KMS-11 (cell line): ENCODE data around the gene CTXND1.

ENCODE experiments used
- H2AFZ ChIP-seq: fragments of 200-600 bp; sonication (generic); 2 replicates; pipeline ENCODE4 v1.6.1; 2016; ENCODE audit warnings: antibody characterized with exemption, mixed run types, low read depth
- H3K27ac ChIP-seq: fragments of 200-600 bp; sonication (generic); 2 replicates; pipeline ENCODE4 v1.6.1; 2016; ENCODE audit warnings: mild to moderate bottlenecking, mixed run types
- H3K27me3 ChIP-seq: fragments of 200-600 bp; sonication (generic); 2 replicates; pipeline ENCODE4 v1.6.1; 2017; ENCODE audit warnings: mild to moderate bottlenecking, low read depth, mixed run types, moderate library complexity; ENCODE audit not compliant: insufficient read depth
- H3K36me3 ChIP-seq: fragments of 200-600 bp; sonication (generic); 2 replicates; pipeline ENCODE4 v1.6.1; 2017; ENCODE audit warnings: mild to moderate bottlenecking, mixed run types; ENCODE audit not compliant: insufficient read depth
- H3K4me1 ChIP-seq: fragments of 200-600 bp; sonication (generic); 2 replicates; pipeline ENCODE4 v1.6.1; 2016; ENCODE audit warnings: mild to moderate bottlenecking, low read depth, mixed run types; ENCODE audit not compliant: poor library complexity, severe bottlenecking
- H3K4me2 ChIP-seq: fragments of 200-600 bp; sonication (generic); 2 replicates; pipeline ENCODE4 v1.7.0; 2016; ENCODE audit warnings: mild to moderate bottlenecking, mixed run types
- H3K4me3 ChIP-seq: fragments of 200-600 bp; sonication (generic); IDR thresholded peaks from 2 replicates; pipeline ENCODE4 v1.6.1; 2017; ENCODE audit warnings: low read depth, low read length, mixed read lengths; ENCODE audit not compliant: insufficient read depth
- H3K79me2 ChIP-seq: fragments of 200-600 bp; sonication (generic); 2 replicates; pipeline ENCODE4 v1.6.1; 2016; ENCODE audit warnings: low read depth, mixed run types; ENCODE audit not compliant: insufficient read depth
- H3K9ac ChIP-seq: fragments of 200-600 bp; sonication (generic); 2 replicates; pipeline ENCODE4 v1.6.1; 2016; ENCODE audit warnings: mild to moderate bottlenecking, mixed run types
- H4K20me1 ChIP-seq: fragments of 200-600 bp; sonication (generic); 2 replicates; pipeline ENCODE4 v1.6.1; 2016; ENCODE audit warnings: mild to moderate bottlenecking, mixed run types; ENCODE audit not compliant: insufficient read depth
- TF ChIP-seq, protein P1 (sequence below): fragments of 200-600 bp; sonication (generic); conservative IDR thresholded peaks from 2 replicates; pipeline ENCODE4 v1.6.1; 2017; ENCODE audit warnings: low read depth, mild to moderate bottlenecking, antibody characterized with exemption, low read length, moderate library complexity, mixed read lengths

Gene CTXND1

DNA sequence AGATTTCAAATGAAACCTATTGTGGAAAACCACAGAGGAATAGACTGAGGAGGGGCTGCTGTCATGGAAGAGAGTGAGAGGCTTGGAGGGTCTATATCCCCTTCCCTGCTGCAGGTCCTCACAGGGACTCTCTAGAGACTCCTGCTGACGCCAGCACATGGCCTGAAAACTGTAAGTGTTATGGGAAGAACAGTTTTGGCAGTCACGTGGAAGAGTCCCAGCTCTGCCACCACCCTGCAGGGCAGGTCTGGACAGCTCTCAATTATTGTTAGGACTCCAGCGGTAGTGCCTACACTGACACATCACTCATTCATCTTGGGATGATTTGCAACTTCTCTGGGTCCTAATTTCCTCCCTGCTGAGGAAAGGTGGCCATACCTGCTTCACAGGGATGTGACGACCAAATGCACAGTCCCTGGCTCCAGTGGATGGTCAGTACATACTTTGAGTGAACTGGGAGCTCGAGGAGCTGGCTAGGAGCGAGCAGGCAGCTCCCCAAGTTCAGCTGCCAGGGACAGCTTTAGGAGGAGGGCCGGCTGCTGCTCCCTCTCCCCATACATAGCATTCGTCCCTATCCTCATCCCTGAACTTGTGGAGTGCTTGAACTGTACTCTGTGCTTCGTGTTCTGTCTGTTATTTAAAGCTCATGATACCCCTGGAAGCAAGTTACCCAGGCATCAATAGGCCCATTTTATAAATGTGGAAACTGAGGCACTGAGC lies 49.2 kb downstream of the CTXND1 start:
- no peak overlapping the region for H2AFZ ChIP-seq
- H4K20me1 ChIP-seq = no peaks in the 10 kb centered on the region
- H3K9ac ChIP-seq = no peak overlapping the region
- no peaks in the 10 kb centered on the region for H3K4me1 ChIP-seq
- no peak overlapping the region for H3K27ac ChIP-seq
- H3K27me3 ChIP-seq = no peaks in the 10 kb centered on the region
- H3K4me3 ChIP-seq = no peak overlapping the region
- no peaks in the 10 kb centered on the region for H3K36me3 ChIP-seq
- TF ChIP-seq, protein P1, sequence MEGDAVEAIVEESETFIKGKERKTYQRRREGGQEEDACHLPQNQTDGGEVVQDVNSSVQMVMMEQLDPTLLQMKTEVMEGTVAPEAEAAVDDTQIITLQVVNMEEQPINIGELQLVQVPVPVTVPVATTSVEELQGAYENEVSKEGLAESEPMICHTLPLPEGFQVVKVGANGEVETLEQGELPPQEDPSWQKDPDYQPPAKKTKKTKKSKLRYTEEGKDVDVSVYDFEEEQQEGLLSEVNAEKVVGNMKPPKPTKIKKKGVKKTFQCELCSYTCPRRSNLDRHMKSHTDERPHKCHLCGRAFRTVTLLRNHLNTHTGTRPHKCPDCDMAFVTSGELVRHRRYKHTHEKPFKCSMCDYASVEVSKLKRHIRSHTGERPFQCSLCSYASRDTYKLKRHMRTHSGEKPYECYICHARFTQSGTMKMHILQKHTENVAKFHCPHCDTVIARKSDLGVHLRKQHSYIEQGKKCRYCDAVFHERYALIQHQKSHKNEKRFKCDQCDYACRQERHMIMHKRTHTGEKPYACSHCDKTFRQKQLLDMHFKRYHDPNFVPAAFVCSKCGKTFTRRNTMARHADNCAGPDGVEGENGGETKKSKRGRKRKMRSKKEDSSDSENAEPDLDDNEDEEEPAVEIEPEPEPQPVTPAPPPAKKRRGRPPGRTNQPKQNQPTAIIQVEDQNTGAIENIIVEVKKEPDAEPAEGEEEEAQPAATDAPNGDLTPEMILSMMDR = no peak
- H3K4me2 ChIP-seq = no peak overlapping the region
- H3K79me2 ChIP-seq = no peaks in the 10 kb centered on the region

DNA sequence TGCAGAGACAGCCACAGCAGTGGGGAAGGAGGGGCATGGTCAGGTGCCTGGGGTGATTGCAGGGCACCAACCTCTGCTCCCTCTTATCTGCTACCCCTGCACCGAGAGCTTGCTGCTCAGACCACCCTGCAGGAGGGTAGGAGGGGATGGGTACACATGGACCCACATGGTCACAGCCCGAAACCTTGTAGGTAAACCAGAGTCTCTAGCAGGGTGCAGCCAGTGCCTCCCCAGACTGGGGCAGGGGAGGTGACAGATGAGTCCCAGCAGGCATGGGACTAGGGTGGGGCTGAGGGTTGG lies 50.0 kb downstream of the CTXND1 start:
- no peak overlapping the region for H3K4me3 ChIP-seq
- no peaks in the 10 kb centered on the region for H3K4me1 ChIP-seq
- no peaks in the 10 kb centered on the region for H3K79me2 ChIP-seq
- no peaks in the 10 kb centered on the region for H4K20me1 ChIP-seq
- no peaks in the 10 kb centered on the region for H3K27me3 ChIP-seq
- H3K4me2 ChIP-seq = no peak overlapping the region
- TF ChIP-seq, protein P1 = no peak
- H3K36me3 ChIP-seq = no peaks in the 10 kb centered on the region
- H3K27ac ChIP-seq = no peak overlapping the region
- H2AFZ ChIP-seq = no peak overlapping the region
- no peak overlapping the region for H3K9ac ChIP-seq

DNA sequence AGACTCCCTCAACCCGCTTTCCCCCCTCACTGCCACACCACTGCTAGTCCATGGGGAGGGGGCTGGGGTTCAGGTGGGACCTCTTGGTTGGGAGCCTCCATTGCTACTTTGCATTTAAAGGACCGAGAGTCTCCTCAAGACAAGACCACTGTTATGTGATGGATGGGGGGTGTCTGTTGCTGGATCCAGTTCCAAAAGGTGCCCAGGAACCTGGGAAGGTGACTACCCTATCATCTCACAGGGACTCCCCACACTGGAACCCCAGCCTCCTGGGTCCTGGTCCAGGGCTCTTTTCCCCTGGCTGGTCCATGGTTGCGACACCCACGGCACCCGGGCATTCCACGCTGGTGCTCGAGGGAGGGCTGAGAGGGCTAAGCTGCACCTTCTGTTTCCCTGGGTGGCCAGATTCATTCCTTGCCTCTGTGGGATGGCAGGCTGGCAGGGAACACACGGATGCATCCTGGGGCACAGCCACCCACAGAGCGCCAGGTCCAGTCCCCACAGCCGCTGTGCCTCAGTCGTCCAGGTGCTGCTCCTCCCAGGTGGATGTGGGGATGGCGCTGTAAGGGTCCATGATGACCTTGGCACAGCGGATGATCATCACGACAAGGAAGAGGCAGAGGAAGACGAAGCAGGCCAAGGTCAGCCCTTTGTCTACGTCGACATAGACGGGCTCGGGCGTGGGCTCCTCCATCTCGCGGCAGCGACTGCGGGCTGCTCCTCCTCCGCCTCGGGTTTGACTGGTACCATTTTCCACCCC lies 50.6 kb downstream of the CTXND1 start:
- Histone ChIP-seq H3K27ac (no peak overlapping the region), H3K36me3 (no peaks in the 10 kb centered on the region), H3K9ac (no peak overlapping the region), H2AFZ (no peak overlapping the region), H3K4me1 (no peaks in the 10 kb centered on the region), H3K4me2 (no peak overlapping the region), H4K20me1 (no peaks in the 10 kb centered on the region), H3K79me2 (no peaks in the 10 kb centered on the region), H3K4me3 (no peak overlapping the region), H3K27me3 (no peaks in the 10 kb centered on the region)
- TF ChIP-seq, protein P1 = no peak

DNA sequence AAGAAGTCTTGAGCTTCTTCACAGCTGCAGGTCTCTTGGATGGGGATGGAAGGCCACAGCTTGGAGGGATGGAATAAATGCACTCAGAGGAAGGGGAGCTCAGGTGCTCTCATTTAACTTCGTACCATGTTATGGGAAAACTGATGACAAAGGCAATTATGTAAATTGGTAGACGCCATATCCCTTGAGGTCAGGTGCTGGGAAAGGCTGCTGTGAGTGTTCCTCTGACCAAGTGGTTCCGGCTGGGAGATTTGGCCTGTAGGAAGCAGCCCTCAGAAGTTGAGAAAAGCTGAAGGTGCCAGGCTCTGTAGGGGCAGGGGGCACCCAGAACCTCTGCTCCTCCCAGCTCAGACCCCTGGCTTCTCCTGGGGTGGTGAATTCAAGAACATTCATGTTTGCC lies 52.1 kb downstream of the CTXND1 start:
- H3K79me2 ChIP-seq = no peaks in the 10 kb centered on the region
- no peak overlapping the region for H2AFZ ChIP-seq
- no peak overlapping the region for H3K4me3 ChIP-seq
- no peak overlapping the region for H3K9ac ChIP-seq
- H3K4me2 ChIP-seq = no peak overlapping the region
- H4K20me1 ChIP-seq = no peaks in the 10 kb centered on the region
- no peak overlapping the region for H3K27ac ChIP-seq
- no peaks in the 10 kb centered on the region for H3K27me3 ChIP-seq
- no peaks in the 10 kb centered on the region for H3K36me3 ChIP-seq
- no peaks in the 10 kb centered on the region for H3K4me1 ChIP-seq
- TF ChIP-seq, protein P1 = no peak
